SK-N-SH (cell line): ENCODE results near the gene PPM1L. TPM values are rescaled to one million over a fixed set of nuclear protein-coding genes. Genes with fewer than 3 reads are reported as not detected.

Source experiments
- CTCF ChIA-PET: fragments of 300-600, 350-600 bp; formaldehyde crosslinking; extraction: SDS; loops from one replicate; lab custom pipeline; 2021; lab: Yijun Ruan, JAX
- POLR2A ChIA-PET: fragments of 350-600 bp; sonication (Branson Sonifier 250); formaldehyde crosslinking; extraction: SDS; loops from one replicate; lab custom pipeline; 2020; ENCODE audit warnings: antibody characterized with exemption, inconsistent platforms; lab: Yijun Ruan, JAX
- DNase-seq: peaks from one replicate; pipeline ENCODE4 v3.0.0; 2012
- H2AFZ ChIP-seq: fragments of 200-600 bp; sonication (generic); 2 replicates; pipeline ENCODE4 v1.8.1; 2016; ENCODE audit warnings: antibody characterized with exemption, mild to moderate bottlenecking, low read depth
- H3F3A ChIP-seq: fragments of 200-600 bp; sonication (generic); replicated peaks from 2 replicates; pipeline ENCODE3; 2016; ENCODE audit warnings: antibody characterized with exemption, mild to moderate bottlenecking; ENCODE audit not compliant: insufficient read depth
- H3K27ac ChIP-seq, 2 experiments: fragments of 200-500 bp in 1 of 2; fragments of 200-600 bp in 1 of 2; sonication (Bioruptor generic) in 1 of 2; sonication (generic), shearing (Covaris generic) in 1 of 2; 2 replicates each; pipeline versions ENCODE4 v1.5.1 to v1.6.1; 2014 to 2016; ENCODE audit warnings: low read depth in 2 of 2, inconsistent platforms in 1 of 2, low read length in 1 of 2, mild to moderate bottlenecking in 1 of 2, mixed read lengths in 1 of 2
- H3K27me3 ChIP-seq: fragments of 200-600 bp; sonication (generic), shearing (Covaris generic); 2 replicates; pipeline ENCODE4 v1.6.1; 2016; ENCODE audit warnings: mixed run types; ENCODE audit not compliant: insufficient read depth
- H3K36me3 ChIP-seq, 2 experiments: fragments of 200-500 bp in 1 of 2; fragments of 200-600 bp in 1 of 2; sonication (Bioruptor generic) in 1 of 2; sonication (generic) in 1 of 2; replicated peaks in 1 of 2; 2 replicates each; pipeline versions ENCODE3 to v1.5.1; 2014 to 2016; ENCODE audit warnings: low read length in 1 of 2, mild to moderate bottlenecking in 1 of 2; ENCODE audit not compliant: insufficient read depth in 2 of 2, control insufficient read depth in 1 of 2
- H3K4me1 ChIP-seq, 2 experiments: fragments of 200-500 bp in 1 of 2; fragments of 200-600 bp in 1 of 2; sonication (Bioruptor generic) in 1 of 2; sonication (generic), shearing (Covaris generic) in 1 of 2; 2 replicates each; pipeline versions ENCODE4 v1.5.1 to v1.6.1; 2014 to 2016; ENCODE audit warnings: low read depth in 1 of 2, low read length in 1 of 2, mixed run types in 1 of 2; ENCODE audit not compliant: insufficient read depth in 2 of 2, control insufficient read depth in 1 of 2
- H3K4me2 ChIP-seq: fragments of 200-600 bp; sonication (generic), shearing (Covaris generic); 2 replicates; pipeline ENCODE4 v1.6.1; 2017; ENCODE audit warnings: mixed run types
- H3K4me3 ChIP-seq, 2 experiments: fragments of 200-500 bp in 1 of 2; fragments of 200-600 bp in 1 of 2; sonication (Bioruptor generic) in 1 of 2; sonication (generic), shearing (Covaris generic) in 1 of 2; 2 replicates each; pipeline versions ENCODE4 v1.5.1 to v1.8.1; 2014 to 2016; ENCODE audit warnings: low read depth in 2 of 2, inconsistent platforms in 1 of 2, low read length in 1 of 2, mild to moderate bottlenecking in 1 of 2, mixed read lengths in 1 of 2, moderate library complexity in 1 of 2
- H3K79me2 ChIP-seq: fragments of 200-600 bp; sonication (generic); 2 replicates; pipeline ENCODE4 v1.8.1; 2017; ENCODE audit warnings: mild to moderate bottlenecking; ENCODE audit not compliant: insufficient read depth
- H3K9ac ChIP-seq: fragments of 200-600 bp; sonication (generic); 2 replicates; pipeline ENCODE4 v1.6.1; 2017; ENCODE audit warnings: mixed run types
- H3K9me2 ChIP-seq: fragments of 200-600 bp; sonication (generic); 2 replicates; pipeline ENCODE4 v1.6.1; 2017; ENCODE audit warnings: mixed run types
- H3K9me3 ChIP-seq: fragments of 200-600 bp; sonication (generic); 2 replicates; pipeline ENCODE4 v1.6.1; 2017; ENCODE audit warnings: mixed run types, mild to moderate bottlenecking, moderate library complexity
- H4K20me1 ChIP-seq: fragments of 200-600 bp; sonication (generic); 2 replicates; pipeline ENCODE4 v1.6.1; 2017; ENCODE audit warnings: mild to moderate bottlenecking, mixed run types; ENCODE audit not compliant: insufficient read depth
- EZH2phosphoT487 ChIP-seq: fragments of 200-600 bp; sonication (generic); IDR thresholded peaks from 2 replicates; pipeline ENCODE4 v1.6.1; 2017; ENCODE audit warnings: low read depth, mixed run types, mild to moderate bottlenecking, antibody characterized with exemption, moderate library complexity, borderline replicate concordance
- FOSL2 ChIP-seq: IDR thresholded peaks from 2 replicates; pipeline ENCODE4 v1.4.0; 2012; ENCODE audit warnings: low read depth, mild to moderate bottlenecking, moderate library complexity, borderline replicate concordance
- FOXM1 ChIP-seq: IDR thresholded peaks from 2 replicates; pipeline ENCODE4 v1.4.0; 2012; ENCODE audit warnings: low read depth, mild to moderate bottlenecking
- NRF1 ChIP-seq: IDR thresholded peaks from 2 replicates; pipeline ENCODE4 v1.6.1; 2012; ENCODE audit warnings: low read depth, mild to moderate bottlenecking, low read length
- POLR2AphosphoS5 ChIP-seq: IDR thresholded peaks from 2 replicates; pipeline ENCODE4 v1.6.1; 2012; ENCODE audit warnings: low read depth, low read length
- RCOR1 ChIP-seq: fragments of 150-350 bp; IDR thresholded peaks from 2 replicates; pipeline ENCODE4 v1.6.1; 2017; ENCODE audit warnings: antibody characterized with exemption, low read length
- REST ChIP-seq: IDR thresholded peaks from 2 replicates; pipeline ENCODE4 v1.6.1; 2012; ENCODE audit warnings: mild to moderate bottlenecking, low read depth, low read length, moderate library complexity
- RXRA ChIP-seq: IDR thresholded peaks from 2 replicates; pipeline ENCODE4 v1.4.0; 2012; ENCODE audit warnings: low read depth, mild to moderate bottlenecking, borderline replicate concordance
- SMC3 ChIP-seq: IDR thresholded peaks from 2 replicates; pipeline ENCODE4 v1.6.1; 2012; ENCODE audit warnings: low read depth, low read length, improper control_type of control experiment
- TCF12 ChIP-seq: IDR thresholded peaks from 2 replicates; pipeline ENCODE4 v1.4.0; 2012
- TEAD4 ChIP-seq: IDR thresholded peaks from 2 replicates; pipeline ENCODE4 v1.4.0; 2012; ENCODE audit warnings: mild to moderate bottlenecking, borderline replicate concordance; ENCODE audit not compliant: insufficient read depth
- USF1 ChIP-seq: IDR thresholded peaks from 2 replicates; pipeline ENCODE4 v1.4.0; 2012; ENCODE audit warnings: low read depth, borderline replicate concordance
- ZBTB33 ChIP-seq: IDR thresholded peaks from 2 replicates; pipeline ENCODE4 v1.4.0; 2012; ENCODE audit warnings: low read depth, borderline replicate concordance
- WGBS: methylation state at CpG from one replicate; pipeline ENCODE4 v1.1.6; 2017; ENCODE audit warnings: low lambda C conversion rate; 5-methylcytosine and 5-hydroxymethylcytosine counted together
- polyA plus RNA-seq, 3 experiments: library from polyadenylated mRNA; depleted of rRNA; stranded (reverse); fragments of >200 nt; gene quantifications; 2 replicates each; pipeline ENCODE4 v1.2.3, GENCODE V29; 2012

PPM1L gene
- polyA plus RNA-seq, 1 of the 3 experiments (the other 2 are of a cell fraction), result 0.16 TPM

GRCh38 chr3:160924776-160925175, 168.7 kb downstream of the PPM1L start:
- H3K4me3 ChIP-seq, result no peak overlapping the region
- H3K27me3 ChIP-seq, result no peaks in the 10 kb centered on the region
- H3K4me1 ChIP-seq, result peaks cover 0 to 5% of the 10 kb centered on the region in 2 experiments; a peak in 1 of 4 replicates
- H2AFZ ChIP-seq, result no peak overlapping the region
- no peak overlapping the region for H3K27ac ChIP-seq
- no peak for TF ChIP-seq RXRA
- TF ChIP-seq REST, result no peak
- no peak for TF ChIP-seq NRF1
- no peak for TF ChIP-seq POLR2AphosphoS5
- TF ChIP-seq USF1, result no peak
- TF ChIP-seq TEAD4, result no peak
- no peak for TF ChIP-seq SMC3
- no peak for TF ChIP-seq EZH2phosphoT487
- no peak for TF ChIP-seq ZBTB33
- TF ChIP-seq FOXM1, result no peak
- TF ChIP-seq FOSL2, result no peak
- TF ChIP-seq RCOR1, result no peak
- no peak for TF ChIP-seq TCF12
- H3K79me2 ChIP-seq, result no peaks in the 10 kb centered on the region
- H3F3A ChIP-seq, result no peaks in the 10 kb centered on the region
- no peak overlapping the region for H3K4me2 ChIP-seq
- H3K9me3 ChIP-seq, result no peaks in the 10 kb centered on the region
- ChIA-PET POLR2A (no interaction called here), CTCF (interaction anchor here (1.1 to 4.1 kb wide), 3 partner anchors 17 to 237 kb away, joined by 3 to 22 read pairs (median 4); no protein-coding TSS in a partner anchor)
- WGBS, result 14% methylated on average over 1 of the region's 1 CpG
- DNase-seq, result no peak
- H3K9me2 ChIP-seq, result no peaks in the 10 kb centered on the region
- no peak overlapping the region for H3K9ac ChIP-seq
- no peaks in the 10 kb centered on the region for H4K20me1 ChIP-seq
- no peaks in the 10 kb centered on the region for H3K36me3 ChIP-seq
